GM19193 (cell line): ENCODE data around the gene ALPI.

Source experiments
- POLR2A ChIP-seq: IDR thresholded peaks from 4 replicates; pipeline ENCODE4 v1.6.1; 2011; ENCODE audit not compliant: insufficient read depth, insufficient read length; ENCODE audit errors: extremely low read depth

The ALPI gene

DNA sequence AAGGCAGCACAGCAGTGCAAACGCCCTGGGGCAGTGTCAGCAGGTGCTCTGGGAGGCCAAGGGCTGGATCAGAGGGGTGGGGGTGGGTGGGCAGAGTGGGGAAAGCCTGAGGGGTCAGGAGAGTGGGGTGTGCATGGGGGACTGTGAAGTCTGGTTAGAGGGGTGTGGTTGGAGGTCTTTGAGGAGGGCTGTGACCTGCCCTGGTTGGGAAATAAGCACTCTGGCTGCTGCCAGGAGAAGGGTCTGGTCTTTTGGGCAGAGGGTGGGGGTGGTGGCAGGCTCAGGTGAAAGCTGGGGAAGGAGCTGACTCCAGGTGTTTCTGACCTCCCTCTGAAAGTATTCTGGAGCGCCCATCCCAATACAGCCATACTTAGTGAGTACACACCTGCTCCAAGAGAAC, 4.2 kb downstream of the ALPI start:
- no peak for TF ChIP-seq POLR2A

DNA sequence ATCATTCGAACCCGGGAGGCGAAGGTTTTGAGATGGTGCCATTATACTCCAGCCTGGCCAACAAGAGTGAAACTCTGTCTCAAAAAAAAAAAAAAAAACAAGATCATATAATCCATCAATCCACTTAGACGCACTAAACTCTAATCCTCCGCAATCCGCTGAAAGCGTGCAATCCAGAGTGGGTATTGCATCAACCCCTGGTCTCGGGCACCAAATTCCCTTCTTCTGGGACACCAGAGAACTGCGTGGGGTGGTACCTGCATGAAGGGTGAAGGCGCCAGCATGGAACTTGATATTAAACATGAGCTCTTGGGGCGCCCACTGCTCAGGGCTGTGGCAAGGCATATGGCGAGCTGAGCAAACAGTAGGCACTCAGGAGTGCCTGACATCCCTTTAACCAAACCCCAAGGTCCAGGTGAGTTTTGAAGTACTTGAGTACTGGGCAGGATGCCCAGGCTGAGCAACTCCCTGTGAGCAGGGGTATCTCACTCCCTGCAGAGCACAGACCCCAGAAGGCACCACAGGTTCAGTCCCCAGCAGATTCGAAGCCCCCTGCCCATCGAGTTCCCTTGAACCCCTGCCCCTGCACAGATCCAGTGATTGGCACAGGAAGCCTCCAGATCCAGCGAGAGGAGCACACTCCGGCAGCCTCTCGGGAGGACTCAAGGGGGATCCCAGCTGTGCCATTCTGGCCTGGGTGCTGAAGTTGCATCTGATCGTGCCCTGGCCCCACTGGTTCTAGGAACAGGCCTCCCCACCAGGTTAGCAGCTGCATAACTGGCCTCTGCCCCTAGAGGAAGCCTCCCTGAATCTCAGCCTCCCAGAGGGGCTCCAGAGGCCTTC, 8.0 kb downstream of the ALPI start:
- no peak for TF ChIP-seq POLR2A

DNA sequence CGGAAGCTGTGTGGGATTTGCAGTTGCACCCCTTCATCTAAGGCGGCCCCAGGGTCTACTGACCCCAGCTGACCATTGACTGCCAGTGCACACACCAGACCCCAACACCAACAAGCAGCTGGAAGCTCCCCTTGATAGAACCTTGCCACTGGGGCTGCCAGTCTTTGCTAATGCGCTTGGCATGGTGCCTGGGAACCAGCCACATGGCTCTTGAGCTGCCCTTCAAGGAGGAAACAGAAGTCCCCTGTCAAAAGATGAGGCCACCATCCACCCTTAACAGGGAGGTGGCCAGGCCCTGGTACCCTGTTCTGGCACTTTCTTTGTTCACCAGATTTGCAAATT, 8.6 kb downstream of the ALPI start:
- no peak for TF ChIP-seq POLR2A

- no peak for TF ChIP-seq POLR2A
Measured at GRCh38 chr2:232465061-232465460, 9.1 kb downstream of the ALPI start.

DNA sequence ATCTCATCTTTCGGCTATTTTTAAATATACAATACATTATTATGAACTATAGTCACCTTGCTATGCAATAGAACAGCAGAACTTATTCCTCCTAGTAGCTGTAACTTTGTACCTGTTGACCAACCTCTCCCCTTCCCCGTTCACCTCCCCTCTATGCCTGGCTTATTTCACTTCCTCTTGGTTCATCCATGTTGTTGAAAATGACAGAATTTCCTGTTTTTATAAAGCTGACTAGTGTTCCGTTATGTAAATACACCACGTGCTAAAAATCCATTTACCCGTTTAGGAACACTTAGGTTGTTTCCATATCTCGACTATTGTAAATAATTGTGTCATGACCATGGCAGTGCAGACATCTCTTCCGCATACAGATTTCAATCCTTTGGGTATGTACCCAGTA, 10.3 kb downstream of the ALPI start:
- TF ChIP-seq POLR2A = no peak

DNA sequence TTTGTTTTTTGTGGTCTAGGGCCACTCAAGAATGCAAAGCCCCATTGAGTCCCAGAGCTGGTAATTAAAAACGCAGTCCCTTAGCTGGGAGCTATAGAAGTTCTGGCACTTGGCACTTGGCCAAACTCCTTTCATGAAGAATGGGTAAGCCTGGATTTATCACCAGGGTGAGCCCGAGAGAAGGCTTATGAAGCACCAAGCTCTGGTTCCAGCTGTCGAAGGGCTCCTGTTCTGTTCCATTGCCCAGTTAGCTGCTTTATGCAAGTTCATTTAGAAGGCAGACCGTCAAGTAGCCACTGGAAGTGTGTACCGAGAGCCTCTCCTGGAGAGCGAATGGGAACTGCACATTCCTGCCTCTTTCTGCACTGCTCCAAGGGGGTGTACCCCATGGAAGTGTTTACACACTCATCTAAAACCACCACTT, 17.5 kb downstream of the ALPI start:
- no peak for TF ChIP-seq POLR2A

DNA sequence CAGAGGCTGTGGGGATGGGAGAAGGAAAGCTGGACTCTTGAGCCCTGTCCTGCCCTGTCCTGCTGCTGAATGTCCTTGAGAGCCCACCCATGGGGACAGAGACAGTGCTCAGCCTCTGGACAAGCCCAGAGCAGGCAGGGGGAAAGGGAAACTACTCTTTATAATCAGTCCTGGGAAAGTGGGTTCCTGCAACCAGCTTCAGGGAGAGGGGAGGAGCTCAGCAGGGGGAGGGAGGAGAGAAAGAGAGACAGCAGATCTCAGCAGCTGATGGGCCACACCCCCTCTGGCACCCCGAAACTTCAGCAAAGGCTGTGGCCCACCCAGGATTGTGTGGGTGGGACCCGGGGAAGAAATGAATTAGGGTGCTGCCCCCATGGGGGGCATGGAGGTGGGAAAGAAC, 20.1 kb downstream of the ALPI start:
- no peak for TF ChIP-seq POLR2A

GRCh38 chr2:232476791-232477190, 20.8 kb downstream of the ALPI start:
- TF ChIP-seq POLR2A = no peak

- no peak for TF ChIP-seq POLR2A
Measured at GRCh38 chr2:232477751-232478510, 22.0 kb downstream of the ALPI start.

GRCh38 chr2:232478571-232479340, 22.8 kb downstream of the ALPI start:
- TF ChIP-seq POLR2A = no peak

DNA sequence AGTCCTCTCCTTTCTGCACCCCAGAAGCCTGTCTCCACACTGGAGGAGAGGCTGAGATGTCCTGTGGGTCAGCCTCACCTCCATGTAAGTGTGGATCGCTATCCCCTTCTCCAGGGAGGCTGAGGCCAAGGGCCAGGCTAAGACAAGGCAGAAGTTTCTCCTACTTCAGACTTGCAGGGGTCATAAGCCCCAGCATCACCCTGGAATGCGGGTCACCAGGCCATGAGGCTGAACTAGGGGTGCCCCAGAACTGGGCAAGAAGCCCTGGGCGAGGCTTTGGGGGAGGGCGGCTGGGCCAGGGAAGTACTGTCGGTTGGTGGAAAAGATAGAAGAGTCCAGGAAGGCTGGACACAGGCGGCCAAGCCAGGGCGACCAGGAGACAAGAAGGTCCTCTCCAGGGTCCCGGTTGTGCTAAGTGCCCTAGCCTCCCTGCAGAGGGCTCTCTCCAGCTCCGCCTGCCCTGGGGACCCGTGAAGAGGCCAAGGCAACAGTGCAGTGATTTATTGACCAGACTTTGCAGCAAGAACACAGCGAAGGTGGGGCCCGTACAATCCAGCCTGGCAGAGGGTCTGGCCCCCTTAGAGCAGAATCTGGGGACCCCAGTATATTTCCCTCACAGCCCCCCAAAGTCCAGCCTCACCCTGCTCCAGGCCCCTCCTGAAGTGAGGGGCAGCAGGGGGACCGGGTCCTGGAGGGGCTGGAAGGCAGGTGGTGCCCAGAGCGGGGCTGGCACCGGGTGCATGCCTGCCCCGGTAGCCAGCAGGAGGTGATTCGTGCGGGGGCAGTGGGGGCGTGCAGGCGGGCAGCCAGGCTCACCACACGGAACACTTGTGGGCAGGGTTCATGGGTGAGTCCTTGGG, 23.6 kb downstream of the ALPI start:
- no peak for TF ChIP-seq POLR2A

DNA sequence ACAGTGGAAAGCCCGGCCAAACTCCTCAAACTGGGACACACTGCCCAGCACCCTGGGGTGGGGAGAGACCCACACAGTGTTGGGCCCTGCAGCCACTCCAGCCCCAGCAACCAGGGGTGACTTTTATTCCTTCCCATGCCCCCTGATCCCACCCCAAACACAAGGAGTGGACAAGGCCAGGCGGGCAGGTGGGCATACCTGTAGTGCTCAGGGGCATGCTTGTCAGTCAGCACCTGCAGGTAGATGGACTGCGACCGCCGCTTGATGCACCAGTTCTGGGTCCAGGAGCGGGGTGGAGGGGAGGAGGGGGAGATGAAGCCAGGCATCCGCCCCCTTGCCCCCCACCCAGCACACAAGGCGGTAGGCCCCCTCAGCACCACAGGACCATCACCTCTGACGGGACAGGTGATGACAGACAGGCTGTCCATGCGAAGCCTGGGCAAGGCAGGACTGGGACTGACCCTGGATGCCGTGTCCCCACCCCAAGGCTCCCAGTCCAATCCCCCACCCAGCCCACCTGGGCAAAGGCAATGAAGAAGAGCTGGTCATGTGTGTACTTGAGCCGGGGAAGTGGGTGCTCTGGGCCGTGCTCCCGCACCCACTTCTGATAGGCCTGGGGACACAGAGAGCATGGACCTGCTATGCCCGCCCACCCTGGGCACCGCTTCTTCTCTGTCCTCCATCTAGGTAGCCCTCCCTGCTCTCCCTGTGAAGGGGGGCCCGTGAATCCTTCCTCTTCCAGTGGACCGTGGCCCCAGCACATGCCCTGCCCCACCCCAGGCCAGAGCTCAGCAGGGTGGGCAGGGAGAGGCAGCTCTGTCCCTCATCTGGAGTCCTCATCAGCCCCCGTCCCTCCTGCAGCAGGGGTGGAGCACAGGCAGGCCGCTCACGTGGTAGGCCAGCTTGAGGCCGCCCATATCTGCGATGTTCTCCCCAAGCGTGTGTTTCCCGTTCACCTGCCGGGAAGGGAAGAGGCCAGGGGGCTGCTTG, 24.5 kb downstream of the ALPI start:
- TF ChIP-seq POLR2A = no peak
